ENCODE results near the gene CAPN13. TPM values are rescaled to one million over a fixed set of nuclear protein-coding genes. Genes with fewer than 3 reads are reported as not detected.
A peak's percentile ranks its signal among the peaks of the same experiment; 100 is the strongest.

CAPN13 gene
- total RNA-seq, 1 experiment from 2014 or later, result not detected

DNA sequence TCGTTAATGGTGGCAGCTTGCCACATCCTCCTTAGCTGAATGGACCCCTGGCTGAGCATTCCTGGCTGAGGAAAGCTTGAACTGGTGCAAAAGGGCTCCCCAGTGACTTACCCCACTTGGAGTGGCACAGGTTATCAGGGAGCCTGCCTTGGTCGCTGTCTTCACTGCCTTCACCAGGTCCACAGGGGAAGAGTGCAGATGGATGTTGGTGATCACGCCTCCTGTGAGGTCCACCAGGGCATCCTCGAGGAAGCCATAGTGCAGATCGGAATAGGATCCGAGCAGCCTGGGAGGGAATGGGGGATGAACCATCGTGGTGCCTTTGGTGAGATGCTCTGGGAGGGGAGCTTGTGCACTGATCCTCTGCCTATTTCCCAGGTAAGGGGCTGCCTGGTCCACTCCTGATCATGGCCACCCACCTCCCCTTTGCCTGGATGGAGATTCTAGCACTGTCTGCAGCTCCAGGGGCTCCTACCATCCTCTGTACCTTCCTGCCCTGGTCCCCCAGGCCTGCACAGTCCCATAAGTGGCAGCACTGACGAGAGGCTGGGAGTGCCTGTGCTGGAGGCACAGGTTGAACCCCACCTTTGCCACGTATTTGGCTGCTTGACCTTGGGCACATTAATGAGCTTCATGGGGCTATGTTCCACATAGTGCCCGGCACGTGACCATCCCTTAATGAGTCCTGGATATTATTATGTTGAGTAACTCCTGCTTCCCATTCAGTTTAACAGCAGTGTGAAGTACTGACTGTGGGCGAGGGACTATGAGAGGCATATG is 43.0 kb downstream of the CAPN13 start:
- DNase-seq (ENCODE audit: low read depth), result no peak

DNA sequence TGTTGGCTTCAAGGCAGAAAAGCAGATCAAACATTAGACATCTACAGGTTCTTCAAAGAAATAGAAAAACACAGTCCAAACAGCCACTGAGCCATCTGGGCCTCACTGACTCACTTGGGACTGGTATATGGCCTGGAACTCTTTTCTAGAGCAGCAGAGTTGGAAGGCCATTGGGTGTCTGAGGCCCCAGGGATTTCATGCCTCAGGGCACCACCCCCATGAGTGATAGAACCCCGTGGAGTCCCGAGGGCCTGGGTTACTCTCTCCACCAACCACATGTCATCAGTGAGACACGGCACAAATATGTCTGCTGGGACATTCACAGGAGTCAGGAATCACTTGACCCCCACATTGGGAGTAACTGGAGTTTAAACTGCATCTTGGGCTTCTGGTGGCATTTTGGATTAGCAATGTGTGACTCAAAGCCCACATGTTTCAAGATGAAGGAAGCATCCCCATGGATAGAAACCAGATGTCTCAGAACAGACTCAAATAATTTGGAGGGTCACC is 44.0 kb downstream of the CAPN13 start:
- DNase-seq (ENCODE audit: low read depth), result peak; percentile 73

DNA sequence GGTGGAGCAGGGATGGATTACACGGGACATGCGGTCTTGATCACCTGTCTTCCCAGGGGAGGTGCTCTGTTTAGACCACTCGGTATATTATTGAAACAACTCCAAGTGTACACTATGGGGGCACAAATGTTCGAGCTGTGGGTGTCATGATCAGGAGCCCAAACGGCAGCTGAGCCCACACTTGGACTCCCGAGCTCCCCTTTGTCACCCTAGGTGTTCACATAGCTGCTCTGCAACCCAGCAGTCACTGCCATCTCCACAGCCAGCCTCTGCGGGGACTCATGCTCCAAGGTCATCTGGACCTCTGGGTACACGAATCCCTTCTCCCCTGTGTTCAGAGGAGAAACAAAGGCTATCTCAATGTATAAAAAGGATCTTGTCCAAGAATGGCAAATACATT is 46.0 kb downstream of the CAPN13 start:
- DNase-seq (ENCODE audit: low read depth), result no peak

GRCh38 chr2:30759481-30759880 is 47.8 kb downstream of the CAPN13 start:
- DNase-seq (ENCODE audit: low read depth), result no peak

- no peak for DNase-seq (ENCODE audit: low read depth)
Measured at GRCh38 chr2:30758191-30758651, 49.0 kb downstream of the CAPN13 start.

GRCh38 chr2:30757749-30758148 is 49.5 kb downstream of the CAPN13 start:
- no peak for DNase-seq (ENCODE audit: low read depth)

DNA sequence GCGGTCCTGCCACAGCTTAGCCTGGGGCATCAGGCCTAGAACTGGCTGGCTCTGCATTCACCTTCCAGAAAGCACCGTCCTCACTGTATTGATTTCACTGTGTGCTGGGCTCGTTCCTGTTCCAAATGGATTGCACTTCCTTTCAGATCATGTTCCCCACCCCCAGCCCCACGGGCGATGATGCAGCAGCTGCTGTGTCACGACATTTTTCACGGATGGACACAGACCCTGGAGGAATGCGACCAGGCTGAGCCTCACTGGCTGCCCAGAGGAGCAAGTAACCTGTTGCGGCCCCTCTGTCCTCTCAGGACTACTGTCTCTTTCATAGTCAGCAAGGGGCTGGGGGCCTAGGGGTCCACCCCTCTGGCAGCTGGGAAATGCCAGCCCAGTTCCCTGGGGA is 50.3 kb downstream of the CAPN13 start:
- DNase-seq (ENCODE audit: low read depth), result no peak

GRCh38 chr2:30756051-30756719 is 51.1 kb downstream of the CAPN13 start:
- DNase-seq (ENCODE audit: low read depth), result peak; percentile 88

DNA sequence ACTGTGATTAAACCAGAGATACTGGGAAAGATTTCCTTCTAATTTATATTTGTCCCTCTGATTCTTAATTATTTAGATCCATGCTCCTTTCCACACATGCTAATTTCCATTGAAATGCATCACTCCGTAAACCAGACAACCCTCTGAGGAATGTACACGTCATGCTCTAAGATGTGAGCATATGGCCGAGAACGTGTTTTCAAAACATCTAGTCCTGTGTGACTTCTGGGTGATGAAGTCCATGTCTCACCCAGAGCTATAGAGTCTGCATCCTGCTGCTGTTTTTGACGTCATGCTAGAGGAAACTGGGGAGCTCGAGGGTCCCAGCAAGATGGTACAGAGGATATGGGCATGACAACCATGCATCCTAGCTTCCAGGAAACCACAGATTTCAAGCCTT is 53.6 kb downstream of the CAPN13 start:
- no peak for DNase-seq (ENCODE audit: low read depth)

DNA sequence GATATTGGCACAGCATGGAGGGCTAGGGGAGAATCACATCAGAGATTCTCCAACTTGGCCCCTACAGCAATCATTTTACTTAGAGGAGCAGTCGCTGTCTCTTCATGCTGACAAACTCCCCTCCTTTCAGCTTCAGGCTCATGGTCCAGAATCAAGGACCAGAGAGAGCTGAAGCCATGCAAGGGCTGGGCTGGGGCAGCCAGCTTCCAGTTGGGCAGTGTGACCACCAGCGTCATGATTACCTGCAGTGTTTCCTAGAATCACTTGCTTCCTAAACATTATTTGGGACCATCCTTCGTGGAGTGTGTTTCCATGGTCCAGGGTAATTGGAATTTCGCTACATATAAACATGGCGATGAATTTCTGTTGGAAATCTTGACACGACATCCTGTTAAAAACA is 54.4 kb downstream of the CAPN13 start:
- no peak for DNase-seq (ENCODE audit: low read depth)

DNA sequence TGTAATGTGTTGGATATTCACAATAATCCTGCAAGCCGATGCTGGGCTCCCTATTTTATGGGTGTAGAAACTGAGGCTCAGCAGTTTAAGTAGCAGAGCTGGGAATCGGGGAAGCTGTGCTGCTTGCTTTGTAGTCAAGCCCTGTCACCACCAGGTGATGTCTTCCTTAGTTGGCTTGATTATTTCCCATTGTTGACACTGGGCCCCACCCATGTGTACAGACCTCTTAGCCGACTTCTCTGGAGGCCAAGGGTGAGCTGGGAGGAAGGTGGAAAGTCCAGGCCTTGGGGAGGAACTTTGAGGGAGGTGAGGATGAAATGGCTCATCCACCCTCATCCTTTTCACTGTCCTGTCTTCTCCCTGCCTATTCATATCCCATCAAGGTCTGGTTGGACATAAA is 60.0 kb downstream of the CAPN13 start:
- no peak for DNase-seq (ENCODE audit: low read depth)

GRCh38 chr2:30744823-30745222 is 62.4 kb downstream of the CAPN13 start:
- DNase-seq (ENCODE audit: low read depth), result no peak

DNA sequence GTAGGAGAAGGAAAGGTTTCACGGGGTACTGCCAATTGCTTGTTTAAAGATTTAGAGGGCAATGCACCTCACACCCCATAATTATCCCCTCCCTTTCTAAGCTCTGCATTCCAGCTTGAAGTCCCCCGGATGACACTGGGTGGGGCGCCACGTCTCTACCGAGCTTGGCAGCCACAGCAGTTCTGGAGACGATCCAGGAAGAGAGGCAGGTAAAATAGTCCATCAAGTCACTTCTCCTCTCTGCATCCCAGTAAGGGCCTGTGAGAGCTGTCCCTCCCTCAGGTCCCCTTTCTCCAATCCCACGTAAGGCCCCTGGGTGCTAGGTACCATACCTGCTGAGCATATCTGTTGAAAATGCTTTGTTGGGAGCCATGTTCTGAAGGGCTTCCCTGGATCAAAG is 65.7 kb downstream of the CAPN13 start:
- DNase-seq (ENCODE audit: low read depth), result no peak

GRCh38 chr2:30738141-30738911 is 68.9 kb downstream of the CAPN13 start:
- no peak for DNase-seq (ENCODE audit: low read depth)

GRCh38 chr2:30737326-30737610 is 70.0 kb downstream of the CAPN13 start:
- DNase-seq (ENCODE audit: low read depth), result no peak

- DNase-seq (ENCODE audit: low read depth), result no peak
Measured at GRCh38 chr2:30736461-30737325, 70.6 kb downstream of the CAPN13 start.

DNA sequence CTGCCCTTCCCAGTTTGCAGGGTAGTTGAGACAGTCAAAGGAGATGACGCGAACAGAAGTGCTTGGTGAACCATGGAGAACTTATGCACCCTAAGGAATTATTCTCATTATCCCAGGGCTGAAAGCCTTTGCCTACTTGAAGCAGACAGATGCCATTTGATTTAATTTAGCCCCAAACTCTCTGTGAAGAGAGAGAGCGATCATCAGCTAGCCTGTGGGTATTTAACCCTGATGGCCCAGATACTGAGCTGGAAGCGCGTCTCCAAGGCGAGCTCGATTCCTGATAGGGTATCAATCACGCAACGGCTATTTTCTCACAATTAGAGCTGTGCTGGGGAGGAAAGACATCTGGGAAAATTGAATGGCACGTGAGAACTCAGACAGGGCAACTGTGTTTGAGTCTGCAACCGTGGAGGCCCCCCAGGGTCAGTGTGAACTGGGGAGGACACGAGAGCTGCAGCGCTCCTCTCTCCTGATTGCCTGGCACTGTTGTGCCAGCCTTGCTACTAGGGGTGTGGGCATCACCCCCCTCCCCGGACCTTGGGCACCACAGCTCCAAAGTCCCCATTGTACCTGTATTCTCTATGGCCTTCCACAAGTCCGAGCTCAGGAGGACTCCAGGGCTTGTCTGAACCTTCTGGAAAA is 73.2 kb downstream of the CAPN13 start:
- no peak for DNase-seq (ENCODE audit: low read depth)

DNA sequence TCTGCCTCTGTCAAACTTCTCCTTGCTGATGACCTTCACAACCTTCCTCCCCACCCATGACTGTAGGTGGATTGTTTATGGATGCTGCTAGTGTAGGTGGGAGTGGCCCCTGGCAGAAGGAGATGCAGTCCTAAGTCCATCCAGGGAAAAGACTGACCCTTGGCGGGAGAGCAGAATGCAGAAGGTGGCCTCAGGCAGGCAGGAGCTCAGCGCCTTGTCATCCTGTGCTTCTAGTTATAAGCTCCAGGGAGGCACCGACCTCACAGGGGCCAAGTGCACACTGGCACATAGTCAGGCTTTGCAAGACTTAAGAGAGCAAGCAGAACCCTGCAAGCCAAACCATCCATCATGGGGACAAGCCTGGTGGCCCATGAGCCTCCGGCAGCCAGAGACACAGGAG is 74.4 kb downstream of the CAPN13 start:
- DNase-seq (ENCODE audit: low read depth), result no peak

GRCh38 chr2:30732376-30732775 is 74.9 kb downstream of the CAPN13 start:
- DNase-seq (ENCODE audit: low read depth), result no peak

GRCh38 chr2:30731706-30732105 is 75.5 kb downstream of the CAPN13 start:
- DNase-seq (ENCODE audit: low read depth), result no peak

Measured in RPMI7951 (cell line).